ENCODE measurements around the gene OR5B3.
"Not testable (repeated sequence)": the region's sequence is repeated elsewhere in the genome, so short reads cannot be mapped to it uniquely, and the experiment has no call there.

Gene OR5B3

DNA sequence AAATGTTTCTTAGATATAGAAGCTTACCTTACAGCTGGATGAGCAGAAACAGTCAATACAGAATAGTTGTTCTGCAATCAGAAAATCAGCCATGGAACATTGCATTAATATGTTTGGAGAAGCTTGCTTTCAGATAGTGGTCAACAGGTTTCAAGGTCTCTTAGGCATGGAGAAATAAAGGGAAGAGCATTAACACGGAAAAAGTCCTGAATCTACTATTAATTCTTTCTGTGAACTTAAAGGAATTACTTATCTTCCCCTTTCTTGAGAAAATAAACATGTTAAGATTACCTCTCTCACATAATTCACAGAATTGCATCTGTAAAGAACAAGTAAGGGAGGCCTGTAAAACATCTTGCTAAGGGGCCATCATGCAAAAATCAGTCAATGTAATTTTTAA is at the start of gene OR5B3:
Gene OR5B3 (minus strand): TSS at position 101 of the 400 bp plus-strand sequence. CDS start 3,465 bp downstream, outside the sequence.
- DNase-seq: no peak

DNA sequence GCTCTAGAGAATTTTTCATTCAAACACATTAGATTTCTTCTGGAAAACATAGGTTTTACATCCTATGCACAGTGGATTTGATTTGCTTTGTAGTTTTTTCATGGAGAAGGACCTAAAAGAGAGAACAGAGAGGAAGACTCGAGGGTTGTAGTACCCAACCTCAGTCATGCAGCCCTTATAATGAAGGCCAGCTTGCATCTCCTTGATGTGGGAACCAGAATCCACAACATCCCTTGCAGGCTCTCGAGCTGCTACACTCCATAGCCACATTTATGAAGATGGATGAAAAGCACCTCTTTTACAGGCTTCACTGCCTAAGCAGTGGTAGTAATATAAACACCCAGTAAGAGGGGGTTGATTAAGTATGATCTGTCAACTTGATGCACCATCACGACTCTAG is 44.9 kb upstream of the OR5B3 start:
- DNase-seq: no peak

DNA sequence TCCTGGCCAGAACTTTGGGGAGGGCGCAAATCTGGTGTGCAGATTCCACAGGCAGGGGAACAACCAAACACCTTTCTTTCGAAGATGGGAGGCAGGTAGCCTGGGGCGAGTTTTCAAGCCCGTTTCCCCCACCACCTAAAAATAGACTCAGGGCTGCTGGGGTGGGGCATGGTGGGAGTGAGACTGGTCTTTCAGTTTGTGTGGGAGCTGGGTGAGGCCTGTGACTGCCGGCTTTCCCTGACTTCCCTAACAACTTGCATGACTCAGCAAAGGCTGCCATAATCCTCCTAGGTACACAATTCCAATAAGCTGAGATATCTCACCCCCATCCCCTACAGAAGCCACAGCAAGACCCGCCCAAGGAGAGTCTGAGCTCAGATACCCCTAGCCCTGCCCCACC is 39.6 kb upstream of the OR5B3 start:
- no peak for DNase-seq

DNA sequence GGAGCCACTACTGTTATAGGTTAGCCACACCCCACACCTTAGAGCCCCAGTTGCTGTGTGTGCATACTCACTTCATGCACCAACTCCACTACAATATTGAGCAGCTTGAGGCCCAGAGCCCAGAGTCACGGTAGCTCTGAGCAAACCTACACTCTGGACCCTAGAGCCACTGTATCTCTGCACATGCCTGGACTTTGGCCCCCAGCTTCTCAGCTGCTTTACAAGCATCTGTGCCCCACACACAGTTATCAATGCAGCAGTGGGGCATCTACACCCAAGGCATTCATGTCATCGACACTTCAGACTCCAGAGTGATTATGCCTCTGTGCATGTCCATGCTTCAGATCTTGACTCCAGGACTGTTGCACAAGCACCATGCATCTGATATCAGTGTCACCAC is 37.6 kb upstream of the OR5B3 start:
- no peak for DNase-seq

DNA sequence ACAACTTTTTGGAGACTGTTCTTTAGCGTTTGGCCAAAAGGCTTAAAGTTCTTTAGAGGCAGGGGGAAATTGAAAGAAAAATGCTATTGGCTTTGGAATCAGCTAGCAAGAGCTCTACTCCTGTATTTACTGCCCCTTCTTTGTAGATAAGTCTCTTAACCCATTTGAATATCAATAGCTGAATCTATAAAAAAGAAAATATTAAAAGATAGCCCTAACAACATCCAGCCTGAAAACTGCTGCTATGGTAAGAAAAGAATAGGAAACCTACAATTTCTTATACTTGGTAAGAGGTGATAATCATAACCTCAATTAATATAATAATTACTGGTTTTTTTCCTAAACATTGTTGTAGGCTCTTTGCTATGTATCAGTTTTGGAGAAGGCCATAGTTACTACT is 35.5 kb upstream of the OR5B3 start, which contains the start of gene OR5B12:
Gene OR5B12 (minus strand): TSS at position 101 of the 400 bp plus-strand sequence. CDS start 2,085 bp downstream, outside the sequence.
- DNase-seq: no peak

DNA sequence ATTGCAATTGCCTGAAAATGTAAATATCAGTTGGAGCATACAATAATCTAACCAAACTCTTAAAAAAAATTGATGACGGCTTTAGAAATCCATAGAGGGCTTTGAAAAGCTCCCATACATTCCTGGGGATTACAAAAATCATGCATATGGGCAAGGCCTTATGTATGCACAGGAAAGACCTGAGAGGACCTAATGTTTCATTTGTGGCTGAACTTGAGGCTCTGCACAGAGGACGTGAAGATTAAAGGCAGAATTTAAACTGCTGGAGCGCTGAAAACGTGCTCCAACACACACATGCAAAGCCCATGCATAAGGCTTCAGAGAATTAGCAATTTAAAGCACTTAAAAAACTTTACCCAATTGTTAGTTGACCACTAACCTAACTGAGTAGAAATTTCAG is 31.8 kb upstream of the OR5B3 start:
- no peak for DNase-seq

DNA sequence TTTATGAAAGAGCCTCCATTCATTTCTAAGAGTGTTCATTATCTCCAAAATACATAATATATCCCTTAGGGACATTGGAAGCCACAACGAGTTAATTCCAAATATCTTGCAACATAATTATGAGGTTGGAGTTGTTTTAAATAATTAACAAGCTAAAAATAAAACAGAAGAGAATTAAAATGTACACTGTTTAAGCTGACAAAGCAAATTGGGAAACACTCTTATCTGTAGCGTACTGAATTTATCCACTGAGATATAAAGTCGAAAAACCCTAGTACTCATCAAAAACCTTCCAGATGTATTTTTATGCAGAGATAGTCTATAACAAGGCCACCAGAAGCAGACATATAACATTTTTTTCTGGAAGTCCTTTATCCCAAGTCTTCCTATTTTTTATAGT is 27.5 kb upstream of the OR5B3 start:
- DNase-seq: no peak

DNA sequence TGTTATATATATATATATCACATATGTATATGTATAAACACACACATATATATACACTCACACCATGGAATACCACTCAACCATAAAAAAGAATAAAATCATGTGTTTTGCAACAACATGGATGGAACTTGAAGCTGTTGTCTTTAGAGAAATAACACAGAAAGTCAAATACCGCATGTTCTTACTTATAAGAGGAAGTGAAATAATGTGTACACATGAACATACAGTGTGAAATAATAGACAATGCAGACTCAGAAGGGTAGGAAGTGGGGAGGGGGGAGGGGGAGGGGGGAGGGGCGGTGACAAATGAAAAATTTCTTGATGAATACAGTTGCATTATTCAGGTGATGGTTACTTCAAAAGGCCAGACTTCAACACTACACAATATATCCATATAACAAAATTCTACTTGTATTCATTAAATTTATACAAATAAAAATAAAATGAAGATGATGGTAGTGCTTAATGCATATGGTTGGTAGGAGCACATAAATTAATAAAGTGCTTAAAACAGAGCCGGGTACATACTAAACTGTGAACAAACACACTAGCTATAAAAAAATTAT is 27.0 kb upstream of the OR5B3 start:
- DNase-seq: no peak

DNA sequence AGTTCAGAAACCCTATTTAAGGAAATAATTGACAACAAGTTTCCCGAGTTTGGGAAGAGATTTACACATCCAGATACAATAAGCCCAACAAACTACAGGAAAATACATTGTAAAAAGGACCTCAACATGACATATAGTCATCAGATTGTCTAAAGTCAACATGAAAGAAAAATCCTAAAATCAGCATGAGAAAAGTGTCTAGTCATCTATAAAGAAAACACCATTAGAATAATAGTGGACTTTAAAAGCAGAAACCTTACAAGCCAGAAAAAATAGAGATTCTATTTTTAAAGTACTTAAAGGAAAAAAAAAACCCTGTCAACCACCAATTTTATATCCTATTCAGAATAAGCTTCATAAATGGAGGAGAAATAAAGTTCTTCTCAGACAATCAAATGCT is 22.6 kb upstream of the OR5B3 start:
- no peak for DNase-seq

DNA sequence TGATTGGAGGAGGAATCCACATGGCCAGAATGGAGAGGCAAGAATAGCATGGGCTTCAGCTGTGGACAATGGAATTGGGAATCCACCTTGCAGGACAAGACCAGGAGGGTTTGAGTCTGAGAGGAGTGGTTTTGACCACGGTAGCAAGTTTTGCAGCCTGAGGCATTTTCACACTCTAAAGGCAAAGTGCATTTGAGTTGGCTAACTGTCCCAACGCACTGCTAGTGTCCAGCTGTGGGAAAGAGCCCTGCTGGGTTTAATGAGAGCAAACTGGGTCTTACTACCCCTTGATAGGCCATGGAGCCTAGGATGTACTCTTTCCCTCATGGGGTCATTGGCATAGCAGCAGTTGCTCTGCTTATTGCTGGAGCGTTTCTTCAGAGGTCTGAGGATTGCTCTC is 21.3 kb upstream of the OR5B3 start, which contains the start of gene OR5B2:
Gene OR5B2 (minus strand): TSS at position 101 of the 400 bp plus-strand sequence. CDS start 4,860 bp downstream, outside the sequence.
- no peak for DNase-seq

DNA sequence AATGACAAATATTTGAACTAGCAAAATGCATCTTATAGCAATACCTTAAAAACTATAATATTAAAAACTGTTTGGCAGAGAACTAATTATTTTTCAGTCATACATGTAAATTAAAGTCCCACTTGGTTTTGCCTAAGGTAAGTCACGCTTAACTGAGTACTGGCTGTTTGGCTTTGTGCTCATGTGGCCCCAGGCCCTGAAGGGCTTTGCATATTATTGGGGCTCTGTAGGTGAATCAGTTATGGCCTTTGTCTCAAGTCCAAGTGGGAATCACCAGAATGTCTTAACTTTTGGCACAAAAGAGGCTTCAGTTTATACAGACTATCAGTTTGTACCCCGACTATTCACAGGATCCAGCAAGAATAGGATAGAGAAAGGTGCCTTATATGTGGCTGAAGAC is 7.1 kb downstream of the OR5B3 start:
- DNase-seq: not testable (repeated sequence)

DNA sequence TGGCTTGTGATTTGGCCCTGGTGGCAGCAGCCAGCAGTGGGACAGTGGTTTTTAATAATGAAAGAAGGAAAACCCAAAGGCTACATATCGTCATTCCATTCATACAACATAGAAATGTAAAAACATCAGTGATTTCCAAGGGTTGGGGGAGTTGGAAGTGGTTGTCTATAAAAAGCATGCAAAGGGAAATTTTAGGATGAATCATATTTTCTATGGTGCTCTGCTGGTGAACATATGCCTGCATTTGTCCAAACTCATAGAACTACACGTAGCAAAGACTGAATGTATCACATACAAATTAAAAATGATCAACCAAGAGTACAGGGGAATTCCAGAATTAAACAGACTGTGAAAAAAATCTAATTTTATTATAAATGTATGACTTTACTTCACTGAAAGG is 11.1 kb downstream of the OR5B3 start:
- DNase-seq: no peak

DNA sequence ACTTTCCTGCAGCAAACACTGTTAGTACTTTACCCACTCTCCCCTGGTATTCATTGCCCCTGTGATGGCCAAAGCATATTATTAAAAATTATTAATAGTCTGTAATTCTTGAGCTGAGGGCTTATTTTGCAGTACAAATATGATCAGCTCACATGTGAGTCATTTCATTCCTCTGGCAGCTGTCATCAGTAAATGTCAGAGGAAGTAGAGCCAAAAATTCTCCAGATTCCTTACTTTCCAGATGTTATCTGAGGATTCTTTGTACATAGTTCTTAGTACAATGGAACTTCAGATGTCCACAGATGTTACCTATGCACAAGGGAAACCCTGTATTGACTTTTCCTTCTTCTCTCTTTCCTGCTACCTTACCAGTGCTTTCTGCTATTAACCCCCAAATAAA is 12.5 kb downstream of the OR5B3 start:
- DNase-seq: no peak

DNA sequence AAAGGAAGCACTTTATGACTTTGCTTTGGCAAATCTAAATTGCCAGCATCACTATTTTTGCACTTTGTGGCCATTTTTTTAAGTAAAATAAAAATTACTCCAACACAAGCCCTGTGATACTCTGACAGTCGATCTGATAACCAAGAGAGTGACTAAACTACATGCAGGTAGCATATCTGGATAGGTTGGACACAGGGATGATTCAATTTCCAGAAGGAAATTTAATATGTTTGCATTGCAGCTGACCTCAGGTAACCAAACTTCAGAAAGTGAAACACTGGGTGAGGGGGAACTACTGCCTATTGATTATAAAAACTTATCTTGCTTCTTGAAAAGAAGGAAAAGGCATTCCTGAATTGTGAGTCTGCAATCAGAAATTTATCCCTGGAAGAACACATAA is 13.9 kb downstream of the OR5B3 start:
- DNase-seq: no peak

DNA sequence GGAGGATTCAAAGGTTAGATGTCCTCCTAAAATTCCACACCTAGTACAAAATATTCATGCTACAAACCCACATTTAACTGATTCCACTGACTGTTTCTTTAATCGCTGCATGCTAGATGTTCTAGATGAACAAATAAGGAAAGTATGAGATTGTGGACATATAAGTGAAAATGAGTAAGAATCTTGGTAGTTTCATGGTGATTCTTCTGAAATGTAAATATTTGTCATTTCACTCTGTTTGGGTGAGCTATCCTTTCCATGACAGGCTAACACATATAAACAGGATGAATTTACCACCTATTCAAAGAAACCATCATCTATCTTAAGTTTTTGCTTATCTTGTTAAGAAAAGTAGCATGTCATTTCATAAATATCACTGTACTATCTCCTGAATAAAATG is 14.8 kb downstream of the OR5B3 start:
- DNase-seq: no peak

DNA sequence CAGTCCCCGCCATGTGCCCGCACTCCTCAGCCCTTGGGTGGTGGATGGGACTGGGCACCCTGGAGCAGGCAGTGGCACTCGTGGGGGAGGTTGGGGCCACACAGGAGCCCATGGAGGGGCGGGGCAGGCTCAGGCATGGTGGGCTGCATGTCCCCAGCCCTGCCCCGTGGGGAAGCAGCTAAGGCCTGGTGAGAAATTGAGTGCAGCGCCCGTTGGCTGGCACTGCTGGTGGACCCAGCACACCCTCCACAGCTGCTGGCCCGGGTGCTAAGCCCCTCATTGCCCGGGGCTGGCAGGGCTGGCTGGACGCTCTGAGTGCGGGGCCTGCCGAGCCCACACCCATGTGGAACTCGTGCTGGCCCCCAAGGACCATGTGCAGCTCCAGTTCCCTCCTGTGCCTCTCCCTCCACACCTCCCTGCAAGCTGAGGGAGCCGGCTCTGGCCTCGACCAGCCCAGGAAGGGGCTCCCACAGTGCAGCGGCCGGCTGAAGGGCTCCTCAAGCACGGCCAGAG is 16.1 kb downstream of the OR5B3 start:
- DNase-seq: no peak

DNA sequence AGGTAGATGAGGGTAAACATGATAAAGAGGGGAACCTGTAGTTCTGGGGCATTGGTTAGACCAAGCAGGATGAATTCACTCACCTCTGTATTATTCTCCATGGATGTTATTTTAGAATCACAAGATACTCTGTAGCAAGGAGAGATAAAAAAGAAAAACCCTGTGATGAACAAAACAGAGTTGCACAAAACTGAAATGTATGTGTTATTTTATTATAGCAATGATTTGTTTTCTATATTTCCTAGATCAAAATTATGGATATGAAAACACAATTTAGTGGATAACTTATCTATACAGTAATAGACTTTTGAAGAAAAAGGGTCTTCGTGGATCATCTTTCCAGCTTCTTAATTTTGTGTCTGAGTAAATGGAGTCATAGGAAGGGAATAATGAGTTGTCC is 47.7 kb downstream of the OR5B3 start, which contains the start of gene OR5B17:
Gene OR5B17 (minus strand): TSS at position 101 of the 400 bp plus-strand sequence. CDS start 0 bp downstream, at position 101.
- DNase-seq: no peak

DNA sequence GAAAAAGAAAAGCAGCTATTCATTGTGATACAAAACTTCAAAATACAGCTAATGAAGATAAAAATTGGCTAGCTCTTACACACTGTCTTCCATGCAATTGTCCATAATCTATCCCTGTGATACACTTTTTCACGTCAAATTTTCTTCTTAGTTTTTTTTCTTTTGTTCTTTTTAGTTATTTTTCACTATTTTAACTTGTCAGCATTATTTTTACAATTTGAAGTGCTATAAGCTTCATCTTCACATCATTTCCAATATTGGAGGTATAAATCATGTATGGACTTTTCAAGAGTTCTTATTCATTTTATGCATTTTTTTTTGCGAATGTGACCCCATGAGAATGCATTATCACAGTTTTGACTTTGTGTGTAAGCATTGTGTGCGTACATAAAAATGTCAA is 51.9 kb downstream of the OR5B3 start:
- DNase-seq: no peak
